Tibial artery (tissue), 4 donors: Measurements from ENCODE around the gene SLC35F2.

ENCODE experiments used
- DNase-seq, 2 donors: peaks; one replicate each; pipeline ENCODE4 v3.0.0-alpha.2; 2019
- H3K27ac ChIP-seq, 2 donors: fragments of 200-600 bp; sonication (generic) in 1 of 2; 1 replicate in 1 of 2; 2 replicates in 1 of 2; pipeline ENCODE4 v1.5.1; 2018 to 2019; ENCODE audit warnings: mild to moderate bottlenecking in 1 of 2
- H3K27me3 ChIP-seq, 2 donors: fragments of 200-600 bp; sonication (generic) in 1 of 2; one replicate each; pipeline versions ENCODE4 v1.5.1 to v1.6.0; 2016 to 2019
- H3K36me3 ChIP-seq, 3 donors: fragments of 200-600 bp; sonication (generic) in 2 of 3; one replicate each; pipeline ENCODE4 v1.5.1; 2016 to 2019; ENCODE audit warnings: mild to moderate bottlenecking in 2 of 3
- H3K4me1 ChIP-seq, 4 donors: fragments of 200-600 bp; sonication (generic) in 2 of 4; 1 replicate in 3 of 4; 2 replicates in 1 of 4; pipeline ENCODE4 v1.5.1; 2016 to 2019
- H3K4me3 ChIP-seq, 2 donors: fragments of 200-600 bp; sonication (generic) in 1 of 2; 1 replicate in 1 of 2; 2 replicates in 1 of 2; pipeline ENCODE4 v1.5.1; 2018 to 2019; ENCODE audit warnings: mild to moderate bottlenecking in 2 of 2
- H3K9me3 ChIP-seq, 3 donors: fragments of 200-600 bp; sonication (generic) in 1 of 3; one replicate each; pipeline ENCODE4 v1.5.1; 2016 to 2019
- CTCF ChIP-seq, 2 experiments: fragments of 200-600 bp in 1 of 2; fragments of 450-650 bp in 1 of 2; IDR thresholded peaks; one replicate each; pipeline ENCODE4 v1.5.1; 2017 to 2019; ENCODE audit warnings: antibody characterized with exemption in 2 of 2, mild to moderate bottlenecking in 1 of 2, moderate library complexity in 1 of 2
- intact Hi-C: fragments of 100-400 bp; cut with DNase I; formaldehyde crosslinking; loops from one replicate; pipeline ENCODE4 v1.15.0; 2023; ENCODE audit warnings: low total_unique reads

The SLC35F2 gene

GRCh38 chr11:107741044-107741823, 117.4 kb downstream of the SLC35F2 start:
- no peak overlapping the region for H3K4me3 ChIP-seq
- no peaks in the 10 kb centered on the region for H3K9me3 ChIP-seq
- no peaks in the 10 kb centered on the region for H3K4me1 ChIP-seq
- H3K36me3 ChIP-seq: no peaks in the 10 kb centered on the region
- DNase-seq: no peak
- TF ChIP-seq CTCF (IDR thresholded peaks at IDR 0.05): no peak
- intact Hi-C loops: no loop called here
- no peak overlapping the region for H3K27ac ChIP-seq
- peaks cover 0 to 3% of the 10 kb centered on the region in 2 donors for H3K27me3 ChIP-seq
